HEK293T (cell line): Measurements from ENCODE around the gene SRPK1.

Experiments used
- ARNT ChIP-seq: fragments of 450-650 bp; IDR thresholded peaks from 2 replicates; pipeline ENCODE4 v1.6.1; 2017; ENCODE audit warnings: mild to moderate bottlenecking
- BHLHE40 ChIP-seq: fragments of 450-650 bp; IDR thresholded peaks from 2 replicates; pipeline ENCODE4 v1.6.1; 2016; ENCODE audit warnings: mild to moderate bottlenecking, moderate library complexity, borderline replicate concordance
- ELF4 ChIP-seq: fragments of 450-650 bp; IDR thresholded peaks from 2 replicates; pipeline ENCODE4 v1.6.1; 2017; ENCODE audit warnings: antibody characterized with exemption
- FOXM1 ChIP-seq: fragments of 450-650 bp; IDR thresholded peaks from 2 replicates; pipeline ENCODE4 v1.6.1; 2017; ENCODE audit warnings: mild to moderate bottlenecking, borderline replicate concordance
- HDGF ChIP-seq: fragments of 450-650 bp; IDR thresholded peaks from 2 replicates; pipeline ENCODE4 v1.6.1; 2017; ENCODE audit warnings: antibody characterized with exemption, borderline replicate concordance
- L3MBTL2 ChIP-seq: fragments of 450-650 bp; conservative IDR thresholded peaks from 2 replicates; pipeline ENCODE4 v1.6.1; 2016; ENCODE audit warnings: mild to moderate bottlenecking
- SP1 ChIP-seq: fragments of 450-650 bp; IDR thresholded peaks from 2 replicates; pipeline ENCODE4 v1.6.1; 2017

DNA sequence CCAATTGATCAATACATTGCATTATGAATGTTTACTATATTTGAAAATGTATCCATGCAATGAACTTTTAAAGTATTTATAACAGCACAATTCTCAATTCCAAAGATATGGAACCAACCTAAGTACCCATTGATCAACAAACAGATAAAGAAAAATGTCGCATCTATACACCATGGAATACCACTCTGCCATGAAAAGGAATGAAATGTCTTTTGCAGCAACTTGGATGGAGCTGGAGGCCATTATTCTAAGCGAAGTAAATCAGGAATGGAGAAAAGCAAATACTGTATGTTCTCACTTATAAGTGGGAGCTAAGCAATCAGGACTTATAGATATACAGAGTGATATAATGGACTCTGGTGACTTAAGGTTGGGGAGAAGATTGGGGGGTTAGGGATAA, 22.9 kb downstream of the SRPK1 start:
- TF ChIP-seq FOXM1, result no peak
- TF ChIP-seq L3MBTL2, result no peak
- no peak for TF ChIP-seq SP1
- TF ChIP-seq HDGF, result no peak
- no peak for TF ChIP-seq BHLHE40
- no peak for TF ChIP-seq ELF4
- no peak for TF ChIP-seq ARNT
